Caco-2 (cell line): ENCODE data around the gene NUMBL. TPM values are rescaled to one million over a fixed set of nuclear protein-coding genes. Genes with fewer than 3 reads are reported as not detected.

ENCODE experiments used
- BruUV-seq: library from RNA; stranded (reverse); fragments of 400-500 nt; replicated peaks from 2 replicates; lab custom pipeline; 2021; lab: Mats Ljungman, UMichigan
- CTCF ChIA-PET: fragments of 300-600 bp; sonication (Branson Sonifier 250); formaldehyde crosslinking; loops from one replicate; lab custom pipeline; 2022; ENCODE audit warnings: antibody characterized with exemption; lab: Charles Lee
- POLR2A ChIA-PET: fragments of 300-600 bp; sonication (Branson Sonifier 250); formaldehyde crosslinking; loops from one replicate; lab custom pipeline; 2022; ENCODE audit warnings: antibody characterized with exemption; lab: Charles Lee
- DNase-seq, 2 experiments: peaks; one replicate each; pipeline versions ENCODE4 v3.0.0 to v3.0.0-alpha.2; 2020 to 2022
- H3K27me3 ChIP-seq: replicated peaks from 2 replicates; pipeline ENCODE4 v1.6.0; 2011; ENCODE audit warnings: low read length; ENCODE audit not compliant: control insufficient read depth, insufficient read depth
- H3K36me3 ChIP-seq: 2 replicates; pipeline ENCODE4 v1.5.1; 2011; ENCODE audit warnings: low read length; ENCODE audit not compliant: control insufficient read depth, insufficient read depth
- H3K4me1 ChIP-seq: fragments of 250-450 bp; sonication (Bioruptor Pico); 2 replicates; pipeline ENCODE4 v1.5.1; 2020; ENCODE audit warnings: mild to moderate bottlenecking
- H3K4me3 ChIP-seq: 2 replicates; pipeline ENCODE4 v1.5.1; 2011; ENCODE audit warnings: low read depth, mild to moderate bottlenecking, control low read depth, low read length
- H3K9me3 ChIP-seq: fragments of 250-450 bp; sonication (Bioruptor Pico); 2 replicates; pipeline ENCODE4 v1.5.1; 2020; ENCODE audit warnings: mild to moderate bottlenecking, moderate library complexity
- H3K27ac Mint-ChIP-seq: one replicate; pipeline ENCODE4 v1.8.0; 2022; ENCODE audit warnings: mixed read lengths; ENCODE audit not compliant: unreplicated experiment
- H3K27me3 Mint-ChIP-seq: one replicate; pipeline ENCODE4 v1.8.0; 2022; ENCODE audit warnings: mixed read lengths; ENCODE audit not compliant: insufficient read depth, unreplicated experiment
- H3K36me3 Mint-ChIP-seq: one replicate; pipeline ENCODE4 v1.8.0; 2022; ENCODE audit warnings: mild to moderate bottlenecking, mixed read lengths; ENCODE audit not compliant: insufficient read depth, unreplicated experiment
- H3K4me1 Mint-ChIP-seq: one replicate; pipeline ENCODE4 v1.8.0; 2022; ENCODE audit warnings: low read depth, mixed read lengths; ENCODE audit not compliant: unreplicated experiment
- H3K4me3 Mint-ChIP-seq: one replicate; pipeline ENCODE4 v1.8.0; 2022; ENCODE audit warnings: mild to moderate bottlenecking, moderate library complexity, mixed read lengths; ENCODE audit not compliant: unreplicated experiment
- H3K9me3 Mint-ChIP-seq: one replicate; pipeline ENCODE4 v1.8.0; 2022; ENCODE audit warnings: mixed read lengths; ENCODE audit not compliant: unreplicated experiment
- CTCF ChIP-seq, 2 experiments: fragments of 200-600 bp in 1 of 2; IDR thresholded peaks; 1 replicate in 1 of 2; 2 replicates in 1 of 2; pipeline versions ENCODE4 v1.5.1 to v1.8.0; 2011 to 2022; ENCODE audit warnings: antibody characterized with exemption in 1 of 2, control low read depth in 1 of 2, inconsistent platforms in 1 of 2, low read depth in 1 of 2, low read length in 1 of 2, mild to moderate bottlenecking in 1 of 2, moderate library complexity in 1 of 2; ENCODE audit not compliant: insufficient read depth in 1 of 2, severe bottlenecking in 1 of 2, unreplicated experiment in 1 of 2
- intact Hi-C: fragments of 100-400 bp; cut with micrococcal nuclease; formaldehyde crosslinking; loops from one replicate; pipeline ENCODE4 v1.10.0; 2022; ENCODE audit not compliant: unreplicated experiment
- total RNA-seq: library from RNA; stranded (reverse); gene quantifications from 2 replicates; pipeline ENCODE4 v1.2.3, GENCODE V29; 2022

NUMBL gene
- total RNA-seq, 1 experiment from 2014 or later: 22.0 TPM

- no peaks in the 10 kb centered on the region for H3K27me3 ChIP-seq
- H3K4me3 ChIP-seq: peak overlapping the region; percentile 58
- DNase-seq: peak; percentile 94 to 95
- no peak for TF ChIP-seq CTCF (IDR thresholded peaks at IDR 0.05; ENCODE audit: insufficient read depth in 1 of 2, low read depth in 1 of 2, low read length in 1 of 2, severe bottlenecking in 1 of 2, unreplicated experiment in 1 of 2)
- Mint-ChIP-seq H3K4me3 (no peak overlapping the region), H3K9me3 (no peaks in the 10 kb centered on the region), H3K36me3 (peaks cover 27% of the 10 kb centered on the region), H3K27ac (peak overlapping the region; percentile 100), H3K27me3 (no peaks in the 10 kb centered on the region), H3K4me1 (peaks cover 5% of the 10 kb centered on the region)
- peaks cover 1% of the 10 kb centered on the region; the same call in 1 of the 2 replicates for H3K36me3 ChIP-seq
- BruUV-seq: TSS peak; percentile 95
- no peaks in the 10 kb centered on the region for H3K9me3 ChIP-seq
- ChIA-PET POLR2A (interaction anchor here (0.5 to 2.3 kb wide), 11 partner anchors 12 to 1565 kb away, joined by 3 to 20 read pairs (median 5); partner anchors contain the start of genes ACTMAP, COQ8B, EGLN2 and ITPKC), CTCF (interaction anchor here (0.6 to 1.5 kb wide), 5 partner anchors 12 to 108 kb away, joined by 3 to 7 read pairs (median 3); partner anchors contain the start of gene EGLN2)
- intact Hi-C loops: loop anchor here (1.0 to 2.0 kb wide), 2 partner anchors 24 to 60 kb away; partner anchors contain the start of genes ACTMAP and SNRPA
- peaks cover 24% of the 10 kb centered on the region for H3K4me1 ChIP-seq
These were observed 406 bp upstream of the NUMBL start for GRCh38 chr19:40690693-40691420.

GRCh38 chr19:40689339-40690049, 957 bp downstream of the NUMBL start:
- no peak for DNase-seq
- CTCF ChIA-PET: no interaction called here
- H3K27me3 ChIP-seq: no peaks in the 10 kb centered on the region
- no peak overlapping the region for H3K4me3 Mint-ChIP-seq
- H3K9me3 ChIP-seq: no peaks in the 10 kb centered on the region
- POLR2A ChIA-PET: no interaction called here
- peaks cover under 1% of the 10 kb centered on the region; the same call in 1 of the 2 replicates for H3K36me3 ChIP-seq
- BruUV-seq: no TSS peak
- H3K4me3 ChIP-seq: peak overlapping the region; percentile 56
- peaks cover 5% of the 10 kb centered on the region for H3K4me1 Mint-ChIP-seq
- peaks cover 21% of the 10 kb centered on the region for H3K36me3 Mint-ChIP-seq
- intact Hi-C loops: loop anchor here (1.0 to 2.0 kb wide), 2 partner anchors 26 to 61 kb away; partner anchors contain the start of genes ACTMAP and SNRPA
- H3K27me3 Mint-ChIP-seq: no peaks in the 10 kb centered on the region
- H3K4me1 ChIP-seq: peaks cover 24% of the 10 kb centered on the region
- no peaks in the 10 kb centered on the region for H3K9me3 Mint-ChIP-seq
- TF ChIP-seq CTCF (IDR thresholded peaks at IDR 0.05; ENCODE audit: insufficient read depth in 1 of 2, low read depth in 1 of 2, low read length in 1 of 2, severe bottlenecking in 1 of 2, unreplicated experiment in 1 of 2): no peak
- H3K27ac Mint-ChIP-seq: no peak overlapping the region

GRCh38 chr19:40688987-40689338, 1.5 kb downstream of the NUMBL start:
- POLR2A ChIA-PET: no interaction called here
- Mint-ChIP-seq H3K27ac (no peak overlapping the region), H3K27me3 (no peaks in the 10 kb centered on the region), H3K36me3 (peaks cover 20% of the 10 kb centered on the region), H3K9me3 (no peaks in the 10 kb centered on the region), H3K4me1 (peaks cover 5% of the 10 kb centered on the region), H3K4me3 (no peak overlapping the region)
- intact Hi-C loops: no loop called here
- CTCF ChIA-PET: no interaction called here
- H3K27me3 ChIP-seq: no peaks in the 10 kb centered on the region
- no peaks in the 10 kb centered on the region for H3K9me3 ChIP-seq
- H3K4me3 ChIP-seq: no peak overlapping the region
- TF ChIP-seq CTCF (IDR thresholded peaks at IDR 0.05; ENCODE audit: insufficient read depth in 1 of 2, low read depth in 1 of 2, low read length in 1 of 2, severe bottlenecking in 1 of 2, unreplicated experiment in 1 of 2): no peak
- H3K4me1 ChIP-seq: peaks cover 24% of the 10 kb centered on the region
- H3K36me3 ChIP-seq: no peaks in the 10 kb centered on the region
- no peak for DNase-seq
- BruUV-seq: no TSS peak
